HG03432 (cell line): ENCODE data around the gene ZNF664.

ENCODE experiments used
- ATAC-seq: cut with Tn5 transposase; IDR thresholded peaks from one replicate; pipeline ENCODE4 v1.9.1; 2021; ENCODE audit warnings: mild to moderate bottlenecking, moderate library complexity; ENCODE audit not compliant: unreplicated experiment

The ZNF664 gene

DNA sequence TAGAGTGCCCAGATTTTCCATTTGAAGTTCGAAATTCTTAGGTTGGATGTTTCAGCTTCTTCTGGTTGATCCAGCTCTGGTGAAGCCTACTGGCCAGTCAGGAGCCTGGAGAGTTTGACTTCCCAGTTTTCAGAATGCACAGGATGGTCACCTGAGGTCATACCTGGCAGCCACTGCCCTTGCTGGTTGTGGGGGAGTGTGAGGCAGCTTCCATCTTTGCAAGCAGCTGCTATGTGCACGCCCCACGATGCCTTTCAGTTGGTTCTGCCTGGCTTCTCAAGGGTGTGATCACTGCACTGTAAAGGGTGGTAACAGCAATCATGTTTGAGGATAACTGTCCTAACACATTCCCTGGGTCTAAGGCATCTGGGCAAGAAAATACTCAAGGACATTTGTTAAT is 15.8 kb upstream of the ZNF664 start:
- ATAC-seq = no peak

- no peak for ATAC-seq
Measured at GRCh38 chr12:123958462-123958861, 14.6 kb upstream of the ZNF664 start.

DNA sequence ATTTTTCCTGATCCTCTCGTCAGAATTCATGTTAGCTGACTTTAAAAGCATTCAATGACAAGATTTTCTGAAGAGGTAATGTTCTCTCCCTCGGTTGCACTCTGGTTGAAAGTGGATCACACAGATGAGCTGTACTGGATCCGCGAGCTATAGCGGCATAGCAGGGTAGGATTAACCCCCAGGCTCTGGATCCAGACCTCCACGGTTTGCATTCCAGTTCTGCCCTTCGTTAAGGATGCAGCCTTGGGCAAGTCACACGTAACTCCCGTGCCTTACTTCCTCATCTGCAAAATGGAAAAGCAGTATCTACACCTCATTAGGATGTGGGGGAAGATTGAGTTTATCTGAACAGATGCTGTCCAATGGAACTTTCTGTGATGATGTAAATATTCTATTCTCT is 14.1 kb upstream of the ZNF664 start:
- no peak for ATAC-seq

DNA sequence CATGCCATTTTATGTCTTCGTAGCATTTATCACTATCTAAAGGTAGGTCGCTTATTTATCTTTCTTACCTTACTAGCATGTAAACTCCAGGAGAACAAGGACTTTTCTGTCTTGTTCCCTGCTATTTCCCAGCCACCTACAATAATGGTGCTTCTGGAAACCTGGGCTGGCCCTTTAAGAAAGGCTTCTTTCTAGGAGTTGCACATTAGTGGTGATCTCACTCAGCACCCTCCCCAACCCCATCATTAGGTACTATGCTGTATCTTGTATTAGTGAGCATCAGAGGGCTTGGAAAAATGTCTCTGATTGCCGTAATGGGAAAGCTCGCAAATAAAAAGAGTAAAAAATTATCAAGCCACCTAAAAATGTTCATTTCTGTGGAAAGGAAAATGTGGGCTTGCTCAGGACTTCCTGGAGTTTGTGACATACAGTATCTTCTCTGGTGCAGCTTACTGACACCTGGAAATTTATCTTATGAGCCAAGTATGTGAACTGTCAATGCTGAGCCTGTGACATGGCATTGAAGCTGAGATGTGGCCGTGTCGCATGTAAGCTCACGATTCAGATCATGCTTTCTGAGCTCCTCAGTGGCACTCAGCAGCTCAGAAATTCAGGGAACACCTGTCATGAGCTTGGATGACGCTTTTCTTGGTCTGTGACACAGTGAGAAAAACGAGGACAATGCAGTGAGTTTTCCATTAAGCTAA is 12.8 kb upstream of the ZNF664 start:
- no peak for ATAC-seq

DNA sequence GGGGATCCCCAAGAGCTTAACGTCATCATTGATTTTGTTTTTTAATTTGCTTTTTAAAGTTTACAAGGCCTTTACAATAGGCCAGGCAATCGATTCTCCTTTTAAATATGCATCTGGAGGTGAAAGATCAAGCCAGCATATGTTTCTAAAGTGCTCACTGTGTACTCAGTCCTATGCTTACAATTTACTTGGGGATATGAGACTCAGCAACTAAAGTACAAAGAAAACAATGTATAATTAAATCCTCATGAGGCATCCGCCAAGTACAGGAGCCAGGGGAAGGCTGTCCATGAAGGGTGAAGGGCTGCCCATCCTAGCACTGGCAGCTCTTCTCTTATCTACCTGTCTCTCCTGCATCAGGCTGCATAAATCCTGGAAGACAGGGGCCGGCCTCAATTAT is 12.2 kb upstream of the ZNF664 start:
- no peak for ATAC-seq

- no peak for ATAC-seq
Measured at GRCh38 chr12:123961585-123962345, 11.2 kb upstream of the ZNF664 start.

DNA sequence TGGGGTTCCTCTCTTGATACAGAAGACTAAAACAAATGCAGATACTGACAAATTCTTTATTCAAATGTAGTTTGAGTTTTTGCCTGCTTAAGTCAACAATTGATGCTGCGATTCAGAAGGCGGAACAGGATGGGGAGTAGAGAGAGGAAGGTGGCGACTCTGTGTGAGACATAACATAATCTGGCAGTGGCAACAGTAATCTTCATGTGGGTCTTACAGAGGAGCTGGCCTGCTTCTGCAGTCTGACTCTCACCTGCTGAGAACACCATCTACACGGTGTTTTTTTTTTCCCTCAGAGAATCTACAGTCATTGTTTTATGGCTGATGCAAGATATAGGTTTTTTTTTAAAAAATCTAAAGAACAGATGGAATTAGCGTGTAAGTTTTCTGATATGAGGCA is 10.5 kb upstream of the ZNF664 start:
- no peak for ATAC-seq

DNA sequence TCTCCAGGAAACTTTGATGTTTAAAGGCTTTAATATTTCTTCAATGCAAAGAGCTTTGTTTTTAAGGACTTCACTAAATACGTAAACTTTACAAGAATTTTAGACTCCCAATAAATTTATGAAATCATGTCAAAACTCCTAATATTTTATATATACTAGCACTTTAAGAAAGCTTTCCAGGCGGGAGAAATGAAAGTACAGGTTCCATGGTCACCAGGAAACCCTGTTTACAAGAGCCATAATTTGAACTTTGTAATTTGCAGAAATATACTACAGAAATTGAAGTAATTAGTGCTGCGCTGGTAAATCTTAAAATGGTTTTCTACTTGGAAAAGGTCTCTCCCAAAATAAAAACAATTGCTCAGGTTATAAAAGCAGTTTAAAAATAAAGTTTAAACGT is 9.2 kb upstream of the ZNF664 start:
- ATAC-seq = no peak

DNA sequence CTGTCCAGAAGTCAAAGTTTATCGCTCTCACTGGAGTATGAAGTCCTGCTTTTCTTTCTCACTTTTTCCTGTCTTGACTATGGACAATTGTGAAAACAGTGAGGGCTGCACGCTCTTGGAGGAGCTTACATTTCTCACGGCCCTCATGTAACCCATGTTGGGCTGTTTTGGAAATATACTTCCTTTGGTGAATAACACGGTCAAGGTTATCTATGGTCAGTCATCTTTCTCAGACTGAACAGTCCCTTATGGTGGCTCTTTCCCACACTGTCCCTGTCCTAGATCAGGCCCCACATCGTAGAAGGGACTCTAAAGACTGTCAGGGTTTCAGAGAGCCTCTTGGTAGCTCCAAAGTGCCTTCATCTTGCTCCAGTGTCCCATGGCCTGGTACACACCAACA is 7.6 kb upstream of the ZNF664 start:
- no peak for ATAC-seq

DNA sequence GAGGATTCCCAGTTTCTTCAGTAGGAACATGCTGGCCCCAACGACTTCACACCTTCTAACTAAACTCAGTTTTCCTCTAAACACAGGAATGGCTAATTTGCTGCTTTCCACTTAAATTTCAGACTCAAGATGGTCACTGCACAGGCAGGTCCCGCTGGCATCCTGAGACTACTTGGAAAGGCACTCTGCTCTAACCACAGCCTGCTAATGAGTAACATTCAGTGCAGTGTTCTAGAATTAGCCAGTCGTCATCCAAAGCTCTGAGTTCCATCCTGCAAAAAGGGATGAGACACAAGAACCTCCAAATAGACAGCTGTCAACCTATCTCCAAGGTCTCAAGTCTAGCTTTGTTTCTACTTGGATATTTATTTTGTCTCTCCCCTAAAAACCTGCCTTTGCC is 6.4 kb upstream of the ZNF664 start:
- no peak for ATAC-seq

- no peak for ATAC-seq
Measured at GRCh38 chr12:123967121-123967586, 5.9 kb upstream of the ZNF664 start.

- no peak for ATAC-seq
Measured at GRCh38 chr12:123971449-123971769, 1.6 kb upstream of the ZNF664 start.

DNA sequence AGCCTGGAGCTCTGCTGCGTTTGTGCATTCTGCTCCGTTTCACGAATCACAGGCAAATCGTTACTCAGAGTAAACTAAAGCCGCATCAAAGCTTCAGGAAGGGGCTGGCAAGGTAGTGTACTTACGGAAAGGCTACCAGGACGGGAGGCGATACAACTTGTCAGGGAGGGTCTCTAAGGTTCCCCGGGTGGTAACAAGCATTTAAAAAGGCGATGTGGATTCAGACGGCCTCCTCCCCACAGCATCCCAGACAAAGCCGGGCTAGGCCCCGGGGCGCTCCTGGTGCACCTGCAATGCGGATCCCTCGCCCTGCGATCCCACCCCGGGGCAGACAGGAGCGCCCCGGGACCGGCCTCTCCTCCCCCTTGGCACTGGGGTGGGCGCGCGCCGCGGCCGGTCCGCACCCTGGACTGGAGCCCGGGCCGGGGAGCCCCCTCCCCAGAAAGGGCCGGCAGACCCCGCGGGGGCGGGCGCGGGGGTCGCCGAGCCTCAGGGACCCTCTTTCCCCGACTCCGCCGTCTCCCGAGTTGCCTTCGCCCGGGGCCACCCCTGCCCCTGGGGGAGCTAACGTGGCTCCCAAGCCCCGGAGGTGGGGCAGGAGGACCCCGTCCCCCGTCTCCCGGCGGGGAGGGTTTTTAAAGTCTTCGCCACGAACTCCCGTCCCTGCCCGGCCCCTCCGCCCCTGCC is 1.1 kb upstream of the ZNF664 start:
- ATAC-seq = peak; percentile 13

DNA sequence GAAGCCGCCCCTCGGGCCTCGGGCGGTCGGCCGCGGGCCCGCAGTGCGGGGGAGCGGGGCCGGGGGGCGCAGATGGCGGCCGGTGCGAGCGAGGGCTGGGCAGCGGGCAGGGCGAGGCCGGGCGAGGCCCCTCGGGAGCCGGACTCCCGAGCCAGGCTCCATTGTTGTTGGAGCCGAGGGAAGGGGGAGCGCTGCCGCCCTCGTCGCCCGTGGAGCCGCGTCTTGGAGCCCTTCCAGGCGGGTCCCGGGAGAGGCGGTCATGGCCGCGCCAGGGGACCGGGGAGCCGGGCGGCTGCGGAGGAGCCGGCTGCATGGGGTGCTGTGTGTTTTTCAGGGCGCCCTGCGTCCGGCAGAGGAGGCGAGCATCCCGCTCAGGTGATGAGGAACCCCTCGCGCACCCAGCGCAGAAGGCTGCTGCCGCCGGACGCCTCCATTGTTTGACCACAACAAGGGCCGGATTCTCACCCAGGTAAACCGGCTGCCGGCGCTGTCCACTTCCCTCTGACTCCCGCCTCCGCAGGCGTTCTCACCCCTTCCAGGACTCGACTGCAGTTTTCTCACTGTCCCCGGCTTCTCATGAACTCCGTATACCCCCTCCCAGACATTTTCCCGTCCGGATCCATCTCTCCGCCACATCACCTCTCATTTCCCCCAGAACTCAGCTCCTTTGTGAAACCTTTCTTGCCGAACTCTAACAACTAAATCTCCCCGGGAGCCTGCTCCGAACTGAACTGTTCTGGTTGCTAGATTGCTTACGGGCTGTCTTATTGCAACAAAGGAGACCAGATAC is 732 bp downstream of the ZNF664 start:
- ATAC-seq = peak; percentile 27

GRCh38 chr12:123976227-123976826 is 3.3 kb downstream of the ZNF664 start:
- no peak for ATAC-seq

DNA sequence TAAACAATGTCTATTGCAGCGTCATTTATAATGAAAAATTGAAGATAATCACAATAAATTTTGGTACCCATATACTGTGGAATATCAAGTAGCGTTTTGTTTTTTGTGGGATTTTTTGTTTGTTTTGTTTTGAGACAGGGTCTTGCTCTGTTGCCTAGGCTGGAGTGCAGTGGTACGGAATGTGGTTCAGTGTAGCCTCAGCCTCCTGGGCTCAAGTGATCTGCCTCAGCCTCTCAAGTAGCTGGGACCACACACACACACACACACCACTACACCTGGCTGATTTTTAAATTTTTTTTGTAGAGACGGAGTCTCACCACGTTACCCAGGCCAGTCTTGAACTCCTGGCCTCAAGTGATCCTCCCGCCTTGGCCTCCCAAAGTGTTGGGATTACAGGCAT is 6.6 kb downstream of the ZNF664 start:
- no peak for ATAC-seq

- no peak for ATAC-seq
Measured at GRCh38 chr12:123982269-123982668, 9.3 kb downstream of the ZNF664 start.

DNA sequence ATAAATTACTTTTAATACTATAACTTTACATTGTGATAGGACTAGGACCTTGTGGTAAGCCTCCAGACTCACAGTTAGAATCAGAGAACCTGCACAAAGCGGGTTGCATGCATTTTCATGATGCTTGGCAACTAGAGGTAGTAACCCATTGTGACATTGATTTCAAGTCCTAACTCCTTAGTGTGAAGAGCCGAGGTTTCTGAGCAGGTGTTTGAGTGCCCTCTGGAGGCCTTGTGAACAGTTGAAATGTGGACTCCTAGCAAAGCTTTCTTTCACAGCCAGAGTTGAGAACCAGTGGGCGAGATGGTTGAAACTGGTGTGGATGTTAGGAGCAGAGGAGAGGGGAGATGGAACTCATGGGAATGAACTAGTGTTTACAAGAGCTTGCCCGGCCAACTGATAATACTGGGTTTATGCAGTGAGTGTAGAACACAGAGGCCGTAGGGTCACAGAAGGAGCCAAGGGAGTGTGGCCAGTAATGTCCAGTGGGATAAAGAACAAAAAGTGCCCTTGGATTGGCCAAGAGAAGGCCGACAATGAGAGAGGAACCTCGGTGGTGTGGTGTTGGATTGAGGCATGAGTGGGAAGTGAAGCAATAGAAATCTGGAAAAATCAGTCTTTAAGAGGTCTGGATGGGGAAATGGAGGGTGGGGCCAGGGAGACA is 10.9 kb downstream of the ZNF664 start:
- peak; percentile 53 for ATAC-seq

DNA sequence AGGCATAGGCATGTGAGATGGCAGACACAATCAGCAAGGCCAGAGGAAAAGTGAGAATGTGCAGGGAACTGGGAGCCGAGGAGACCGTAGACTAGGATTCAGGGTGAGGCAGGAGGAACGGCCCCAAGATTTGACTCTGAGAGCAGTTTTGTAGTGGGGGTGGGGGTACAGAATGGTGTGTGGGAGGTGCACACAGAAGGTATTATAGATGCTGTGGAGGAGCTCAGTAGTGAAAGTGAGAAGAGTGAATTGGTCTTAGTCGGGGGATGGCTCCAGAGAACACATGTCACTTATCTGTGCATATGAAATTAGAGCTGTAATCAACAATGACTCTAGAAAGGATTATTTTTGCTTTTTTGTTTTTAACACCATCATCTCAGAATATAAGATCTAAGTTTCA is 11.9 kb downstream of the ZNF664 start:
- ATAC-seq = no peak

DNA sequence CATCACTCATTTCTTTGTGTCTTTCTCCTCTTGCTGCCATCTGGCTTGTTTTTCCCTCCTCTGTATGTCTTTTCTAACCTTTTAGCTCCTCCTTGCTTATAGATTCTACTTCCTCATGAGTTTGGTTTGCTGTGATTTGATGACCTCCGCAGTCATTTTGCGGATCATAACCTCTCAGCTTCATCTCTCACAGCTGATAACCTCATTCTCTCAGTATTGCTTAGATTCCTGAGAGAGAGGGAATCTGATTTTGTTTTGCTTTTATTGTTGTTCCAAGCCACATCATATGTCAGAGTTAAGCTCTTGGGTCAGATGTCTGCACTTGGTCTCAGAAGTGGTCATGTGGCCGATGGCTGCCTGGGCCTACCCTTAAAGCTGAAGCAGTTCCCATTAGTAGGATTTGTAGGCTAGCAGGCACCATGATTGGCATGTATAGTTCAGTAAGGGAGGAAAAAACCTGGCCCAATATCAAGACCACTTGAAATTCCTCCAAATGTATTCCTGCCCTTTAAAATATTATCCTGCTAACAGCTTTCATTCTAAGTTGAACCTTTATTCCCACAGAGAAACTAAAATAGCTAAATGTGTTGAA is 13.5 kb downstream of the ZNF664 start:
- no peak for ATAC-seq
